Measurements from ENCODE around the gene DPYD.

The DPYD gene

GRCh38 chr1:97417661-97418060 lies 503.2 kb downstream of the DPYD start:
- DNase-seq: no peak
- Histone ChIP-seq H3K27ac (no peak overlapping the region), H3K27me3 (ENCODE audit: insufficient read depth, low read depth, severe bottlenecking) (no peaks in the 10 kb centered on the region), H3K4me3 (ENCODE audit: low read depth, low read length) (no peak overlapping the region), H3K9me3 (ENCODE audit: severe bottlenecking) (no peaks in the 10 kb centered on the region), H3K36me3 (no peaks in the 10 kb centered on the region)
- TF ChIP-seq CTCF (IDR thresholded peaks at IDR 0.05; ENCODE audit: low read depth, low read length): no peak

- no peak for TF ChIP-seq CTCF (IDR thresholded peaks at IDR 0.05; ENCODE audit: low read depth, low read length)
- Histone ChIP-seq H3K27ac (no peak overlapping the region), H3K27me3 (ENCODE audit: insufficient read depth, low read depth, severe bottlenecking) (no peaks in the 10 kb centered on the region), H3K36me3 (no peaks in the 10 kb centered on the region), H3K9me3 (ENCODE audit: severe bottlenecking) (no peaks in the 10 kb centered on the region), H3K4me3 (ENCODE audit: low read depth, low read length) (no peak overlapping the region)
- no peak for DNase-seq
Measured at GRCh38 chr1:97414682-97415312, 506.0 kb downstream of the DPYD start.

GRCh38 chr1:97412737-97413136 lies 508.1 kb downstream of the DPYD start:
- H3K36me3 ChIP-seq: no peaks in the 10 kb centered on the region
- no peak for DNase-seq
- H3K4me3 ChIP-seq (ENCODE audit: low read depth, low read length): no peak overlapping the region
- TF ChIP-seq CTCF (IDR thresholded peaks at IDR 0.05; ENCODE audit: low read depth, low read length): no peak
- H3K27me3 ChIP-seq (ENCODE audit: insufficient read depth, low read depth, severe bottlenecking): no peaks in the 10 kb centered on the region
- H3K9me3 ChIP-seq (ENCODE audit: severe bottlenecking): no peaks in the 10 kb centered on the region
- no peak overlapping the region for H3K27ac ChIP-seq

- H3K36me3 ChIP-seq: no peaks in the 10 kb centered on the region
- H3K9me3 ChIP-seq (ENCODE audit: severe bottlenecking): no peaks in the 10 kb centered on the region
- no peak overlapping the region for H3K27ac ChIP-seq
- no peak overlapping the region for H3K4me3 ChIP-seq (ENCODE audit: low read depth, low read length)
- TF ChIP-seq CTCF (IDR thresholded peaks at IDR 0.05; ENCODE audit: low read depth, low read length): no peak
- no peak for DNase-seq
- no peaks in the 10 kb centered on the region for H3K27me3 ChIP-seq (ENCODE audit: insufficient read depth, low read depth, severe bottlenecking)
Measured at GRCh38 chr1:97412166-97412565, 508.7 kb downstream of the DPYD start.

GRCh38 chr1:97396463-97396862 lies 524.4 kb downstream of the DPYD start:
- no peak overlapping the region for H3K27ac ChIP-seq

More at GRCh38 chr1:97396463-97396862, 524.4 kb downstream of the DPYD start:
- Histone ChIP-seq H3K9me3 (ENCODE audit: severe bottlenecking) (no peaks in the 10 kb centered on the region), H3K27me3 (ENCODE audit: insufficient read depth, low read depth, severe bottlenecking) (no peaks in the 10 kb centered on the region), H3K36me3 (no peaks in the 10 kb centered on the region), H3K4me3 (ENCODE audit: low read depth, low read length) (no peak overlapping the region)
- no peak for DNase-seq
- no peak for TF ChIP-seq CTCF (IDR thresholded peaks at IDR 0.05; ENCODE audit: low read depth, low read length)
